ENCODE results near the gene CTH. TPM values are rescaled to one million over a fixed set of nuclear protein-coding genes. Genes with fewer than 3 reads are reported as not detected.
"Not testable (repeated sequence)": the region's sequence is repeated elsewhere in the genome, so short reads cannot be mapped to it uniquely, and the experiment has no call there.

CTH gene
- 11.8 TPM for polyA plus RNA-seq
- long read RNA-seq, donor 1, partial matches to known transcripts, result 0 of 3 reads
- long read RNA-seq, donor 1, other reads (novel, unspliced or antisense), result 0 of 3 reads
- long read RNA-seq, donor 2, partial matches to known transcripts, result 0 of 2 reads
- long read RNA-seq, donor 2, other reads (novel, unspliced or antisense), result 0 of 2 reads
- long read RNA-seq, donor 3, result 0 reads
- long read RNA-seq, donor 4, result 0 reads
- long read RNA-seq, donor 5, result 0 reads
- long read RNA-seq, donor 6, partial matches to known transcripts, result 0 of 1 reads
- long read RNA-seq, donor 6, other reads (novel, unspliced or antisense), result 0 of 1 reads
- long read RNA-seq, donor 7, partial matches to known transcripts, result 0 of 3 reads
- long read RNA-seq, donor 7, other reads (novel, unspliced or antisense), result 0 of 3 reads
- long read RNA-seq, donor 8, partial matches to known transcripts, result 0 of 4 reads
- long read RNA-seq, donor 8, other reads (novel, unspliced or antisense), result 0 of 4 reads
- long read RNA-seq, donor 9, partial matches to known transcripts, result 0 of 2 reads
- long read RNA-seq, donor 9, other reads (novel, unspliced or antisense), result 0 of 2 reads
- long read RNA-seq, donor 10, transcript CTH-202 (12 exons, 1,805 nt), result major isoform, 5 of 6 reads
- long read RNA-seq, donor 10, partial matches to known transcripts, result 0 of 6 reads
- long read RNA-seq, donor 10, other reads (novel, unspliced or antisense), result 0 of 6 reads
- long read RNA-seq, donor 11, partial matches to known transcripts, result 0 of 1 reads
- long read RNA-seq, donor 11, other reads (novel, unspliced or antisense), result 0 of 1 reads

- Histone ChIP-seq H3K4me3 (ENCODE audit: low read length) (peak within 1 kb of the TSS; percentile 89), H3K4me1 (ENCODE audit: control insufficient read depth, insufficient read depth, low read length) (peaks cover 3% of the 10 kb centered on the region), H3K27ac (ENCODE audit: low read length) (peak within 1 kb of the TSS; percentile 99), H3K27me3 (ENCODE audit: control insufficient read depth, insufficient read depth, low read length) (no peaks in the 10 kb centered on the region), H3K9me3 (ENCODE audit: control insufficient read depth, low read depth, low read length) (no peaks in the 10 kb centered on the region), H3K36me3 (ENCODE audit: control insufficient read depth, insufficient read depth, low read length) (no peaks in the 10 kb centered on the region)
- DNase-seq, result peak; percentile 99
- 0% methylated on average over 1 of the region's 48 CpGs for WGBS (ENCODE audit: insufficient coverage, low lambda C conversion rate)
Measured at GRCh38 chr1:70410604-70411359, at the start of gene CTH. Gene CTH, plus strand, starts transcription at chr1:70411268. Its CDS starts 148 bp downstream, at chr1:70411416.

GRCh38 chr1:70361727-70362398, 49.2 kb upstream of the CTH start:
- no peak for DNase-seq
- Histone ChIP-seq H3K27me3 (ENCODE audit: control insufficient read depth, insufficient read depth, low read length) (no peaks in the 10 kb centered on the region), H3K4me1 (ENCODE audit: control insufficient read depth, insufficient read depth, low read length) (no peaks in the 10 kb centered on the region), H3K36me3 (ENCODE audit: control insufficient read depth, insufficient read depth, low read length) (no peaks in the 10 kb centered on the region), H3K4me3 (ENCODE audit: low read length) (no peak overlapping the region), H3K9me3 (ENCODE audit: control insufficient read depth, low read depth, low read length) (no peaks in the 10 kb centered on the region), H3K27ac (ENCODE audit: low read length) (no peak overlapping the region)
- 63% methylated on average over 1 of the region's 3 CpGs for WGBS (ENCODE audit: insufficient coverage, low lambda C conversion rate)

GRCh38 chr1:70364439-70364838, 46.6 kb upstream of the CTH start:
- no peaks in the 10 kb centered on the region for H3K9me3 ChIP-seq (ENCODE audit: control insufficient read depth, low read depth, low read length)
- no peak overlapping the region for H3K4me3 ChIP-seq (ENCODE audit: low read length)
- H3K4me1 ChIP-seq (ENCODE audit: control insufficient read depth, insufficient read depth, low read length), result no peaks in the 10 kb centered on the region
- no peaks in the 10 kb centered on the region for H3K36me3 ChIP-seq (ENCODE audit: control insufficient read depth, insufficient read depth, low read length)
- no peak overlapping the region for H3K27ac ChIP-seq (ENCODE audit: low read length)
- no peak for DNase-seq
- no peaks in the 10 kb centered on the region for H3K27me3 ChIP-seq (ENCODE audit: control insufficient read depth, insufficient read depth, low read length)
- WGBS (ENCODE audit: insufficient coverage, low lambda C conversion rate), result no CpG with 5 or more reads among the region's 3 CpGs

GRCh38 chr1:70366425-70366952, 44.6 kb upstream of the CTH start:
- H3K36me3 ChIP-seq (ENCODE audit: control insufficient read depth, insufficient read depth, low read length); DNase-seq; H3K9me3 ChIP-seq (ENCODE audit: control insufficient read depth, low read depth, low read length); H3K27me3 ChIP-seq (ENCODE audit: control insufficient read depth, insufficient read depth, low read length); H3K4me3 ChIP-seq (ENCODE audit: low read length); H3K27ac ChIP-seq (ENCODE audit: low read length); H3K4me1 ChIP-seq (ENCODE audit: control insufficient read depth, insufficient read depth, low read length): not testable (repeated sequence)
- WGBS (ENCODE audit: insufficient coverage, low lambda C conversion rate), result 90% methylated on average over 2 of the region's 4 CpGs

GRCh38 chr1:70366997-70367396, 44.1 kb upstream of the CTH start:
- not testable (repeated sequence) for H3K36me3 ChIP-seq (ENCODE audit: control insufficient read depth, insufficient read depth, low read length); H3K4me3 ChIP-seq (ENCODE audit: low read length); DNase-seq; H3K27me3 ChIP-seq (ENCODE audit: control insufficient read depth, insufficient read depth, low read length); H3K4me1 ChIP-seq (ENCODE audit: control insufficient read depth, insufficient read depth, low read length); H3K27ac ChIP-seq (ENCODE audit: low read length); H3K9me3 ChIP-seq (ENCODE audit: control insufficient read depth, low read depth, low read length)
- WGBS (ENCODE audit: insufficient coverage, low lambda C conversion rate), result no CpG with 5 or more reads among the region's 3 CpGs

DNA sequence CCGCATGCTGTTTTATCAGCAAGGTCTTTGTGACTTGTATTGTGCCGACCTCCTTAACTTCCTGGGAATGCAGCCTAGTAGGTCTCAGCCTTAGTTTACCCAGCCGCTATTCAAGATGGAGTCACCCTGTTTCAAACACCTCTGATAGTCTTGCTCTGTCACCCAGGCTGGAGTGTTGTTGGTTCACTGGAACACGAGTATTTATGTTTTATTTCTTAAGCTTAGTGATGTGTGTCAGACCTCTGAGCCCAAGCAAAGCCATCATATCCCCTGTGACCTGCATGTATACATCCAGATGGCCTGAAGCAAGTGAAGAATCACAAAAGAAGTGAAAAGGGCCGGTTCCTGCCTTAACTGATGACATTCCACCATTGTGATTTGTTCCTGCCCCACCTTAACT, 43.7 kb upstream of the CTH start:
- H3K27me3 ChIP-seq (ENCODE audit: control insufficient read depth, insufficient read depth, low read length), result not testable (repeated sequence)

DNA sequence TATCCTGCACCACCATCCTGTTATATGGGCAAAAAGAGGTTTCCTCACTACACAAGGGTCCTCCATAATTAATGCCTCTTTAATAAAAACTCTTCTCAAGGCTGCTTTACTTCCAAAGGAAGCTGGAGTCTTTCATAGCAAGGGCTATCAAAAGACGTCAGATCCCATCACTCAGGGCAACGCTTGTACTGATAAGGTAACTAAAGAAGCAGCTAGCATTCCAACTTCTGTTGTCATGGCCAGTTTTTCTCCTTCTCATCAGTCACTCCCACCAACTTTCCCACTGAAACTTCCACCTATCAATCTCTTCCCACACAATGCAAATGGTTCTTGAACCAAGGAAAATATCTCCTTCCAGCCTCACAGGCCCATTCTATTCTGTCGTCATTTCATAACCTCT, 39.5 kb upstream of the CTH start:
- DNase-seq; H3K36me3 ChIP-seq (ENCODE audit: control insufficient read depth, insufficient read depth, low read length); H3K9me3 ChIP-seq (ENCODE audit: control insufficient read depth, low read depth, low read length); H3K27me3 ChIP-seq (ENCODE audit: control insufficient read depth, insufficient read depth, low read length); H3K4me1 ChIP-seq (ENCODE audit: control insufficient read depth, insufficient read depth, low read length); H3K27ac ChIP-seq (ENCODE audit: low read length); H3K4me3 ChIP-seq (ENCODE audit: low read length): not testable (repeated sequence)
- WGBS (ENCODE audit: insufficient coverage, low lambda C conversion rate), result 100% methylated on average over 1 of the region's 3 CpGs

More for the DNA sequence above, 43.7 kb upstream of the CTH start:
- not testable (repeated sequence) for H3K27ac ChIP-seq (ENCODE audit: low read length); DNase-seq; H3K36me3 ChIP-seq (ENCODE audit: control insufficient read depth, insufficient read depth, low read length); H3K4me3 ChIP-seq (ENCODE audit: low read length); H3K4me1 ChIP-seq (ENCODE audit: control insufficient read depth, insufficient read depth, low read length); H3K9me3 ChIP-seq (ENCODE audit: control insufficient read depth, low read depth, low read length)
- no CpG with 5 or more reads among the region's 5 CpGs for WGBS (ENCODE audit: insufficient coverage, low lambda C conversion rate)

GRCh38 chr1:70372426-70372825, 38.6 kb upstream of the CTH start:
- no peak for DNase-seq
- H3K36me3 ChIP-seq (ENCODE audit: control insufficient read depth, insufficient read depth, low read length), result no peaks in the 10 kb centered on the region
- no peaks in the 10 kb centered on the region for H3K4me1 ChIP-seq (ENCODE audit: control insufficient read depth, insufficient read depth, low read length)
- no peaks in the 10 kb centered on the region for H3K27me3 ChIP-seq (ENCODE audit: control insufficient read depth, insufficient read depth, low read length)
- H3K4me3 ChIP-seq (ENCODE audit: low read length), result no peak overlapping the region
- H3K27ac ChIP-seq (ENCODE audit: low read length), result no peak overlapping the region
- H3K9me3 ChIP-seq (ENCODE audit: control insufficient read depth, low read depth, low read length), result no peaks in the 10 kb centered on the region
- WGBS (ENCODE audit: insufficient coverage, low lambda C conversion rate), result 100% methylated on average over 1 of the region's 4 CpGs

DNA sequence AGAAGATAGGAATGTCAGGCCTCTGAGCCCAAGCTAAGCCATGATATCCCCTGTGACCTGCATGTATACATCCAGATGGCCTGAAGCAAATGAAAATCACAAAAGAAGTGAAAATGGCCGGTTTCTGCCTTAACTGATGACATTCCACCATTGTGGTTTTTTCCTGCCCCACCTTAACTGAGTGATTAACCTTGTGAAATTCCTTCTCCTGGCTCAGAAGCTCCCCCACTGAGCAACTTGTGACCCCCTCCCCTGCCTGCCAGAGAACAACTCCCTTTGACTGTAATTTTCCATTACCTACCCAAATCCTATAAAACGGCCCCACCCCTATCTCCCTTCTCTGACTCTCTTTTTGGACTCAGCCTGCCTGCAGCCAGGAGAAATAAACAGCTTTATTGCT, 37.5 kb upstream of the CTH start:
- no CpG with 5 or more reads among the region's 2 CpGs for WGBS (ENCODE audit: insufficient coverage, low lambda C conversion rate)
- H3K4me3 ChIP-seq (ENCODE audit: low read length), result not testable (repeated sequence)

GRCh38 chr1:70376196-70376595, 34.9 kb upstream of the CTH start:
- no peaks in the 10 kb centered on the region for H3K36me3 ChIP-seq (ENCODE audit: control insufficient read depth, insufficient read depth, low read length)
- DNase-seq, result no peak
- H3K27ac ChIP-seq (ENCODE audit: low read length), result no peak overlapping the region
- WGBS (ENCODE audit: insufficient coverage, low lambda C conversion rate), result no CpG with 5 or more reads among the region's 6 CpGs
- H3K4me1 ChIP-seq (ENCODE audit: control insufficient read depth, insufficient read depth, low read length), result no peaks in the 10 kb centered on the region
- no peaks in the 10 kb centered on the region for H3K27me3 ChIP-seq (ENCODE audit: control insufficient read depth, insufficient read depth, low read length)
- no peak overlapping the region for H3K4me3 ChIP-seq (ENCODE audit: low read length)
- H3K9me3 ChIP-seq (ENCODE audit: control insufficient read depth, low read depth, low read length), result no peaks in the 10 kb centered on the region

More for the DNA sequence above, 37.5 kb upstream of the CTH start:
- H3K9me3 ChIP-seq (ENCODE audit: control insufficient read depth, low read depth, low read length); H3K4me1 ChIP-seq (ENCODE audit: control insufficient read depth, insufficient read depth, low read length); DNase-seq; H3K27ac ChIP-seq (ENCODE audit: low read length); H3K36me3 ChIP-seq (ENCODE audit: control insufficient read depth, insufficient read depth, low read length); H3K27me3 ChIP-seq (ENCODE audit: control insufficient read depth, insufficient read depth, low read length): not testable (repeated sequence)

All from large intestine (tissue), 12 donors.